HG03135 (cell line): ENCODE measurements around the gene DLST.

Experiments
- ATAC-seq: cut with Tn5 transposase; IDR thresholded peaks from one replicate; pipeline ENCODE4 v1.9.1; 2021; ENCODE audit warnings: mild to moderate bottlenecking, moderate library complexity; ENCODE audit not compliant: unreplicated experiment

Gene DLST

GRCh38 chr14:74936731-74937130 is 55.0 kb downstream of the DLST start:
- no peak for ATAC-seq

- no peak for ATAC-seq
Observed at GRCh38 chr14:74937171-74937570, 55.5 kb downstream of the DLST start.

GRCh38 chr14:74938531-74939495 is 57.1 kb downstream of the DLST start:
- ATAC-seq: no peak

GRCh38 chr14:74940956-74941565 is 59.3 kb downstream of the DLST start:
- ATAC-seq: no peak

- ATAC-seq: peak; percentile 45
Observed at GRCh38 chr14:74941676-74942097, 60.0 kb downstream of the DLST start.

- no peak for ATAC-seq
Observed at GRCh38 chr14:74942181-74942580, 60.5 kb downstream of the DLST start.

GRCh38 chr14:74942608-74943007 is 60.9 kb downstream of the DLST start:
- ATAC-seq: no peak

- no peak for ATAC-seq
Observed at GRCh38 chr14:74945261-74945851, 63.6 kb downstream of the DLST start.

GRCh38 chr14:74945852-74946658 is 64.3 kb downstream of the DLST start:
- ATAC-seq: no peak

GRCh38 chr14:74946659-74947281 is 65.1 kb downstream of the DLST start:
- no peak for ATAC-seq

GRCh38 chr14:74947353-74948227 is 65.9 kb downstream of the DLST start:
- ATAC-seq: no peak

GRCh38 chr14:74948228-74949175 is 66.8 kb downstream of the DLST start:
- no peak for ATAC-seq

- ATAC-seq: no peak
Observed at GRCh38 chr14:74949191-74949601, 67.5 kb downstream of the DLST start.

- no peak for ATAC-seq
Observed at GRCh38 chr14:74949859-74950573, 68.3 kb downstream of the DLST start.

- no peak for ATAC-seq
Observed at GRCh38 chr14:74950795-74951442, 69.2 kb downstream of the DLST start.

GRCh38 chr14:74951443-74952179 is 69.9 kb downstream of the DLST start:
- no peak for ATAC-seq
